ENCODE measurements around the gene FAM217B. TPM values are rescaled to one million over a fixed set of nuclear protein-coding genes. Genes with fewer than 3 reads are reported as not detected.
A peak's percentile ranks its signal among the peaks of the same experiment; 100 is the strongest.

FAM217B gene
- total RNA-seq, 1 donor from 2014 or later: 11.5 TPM

DNA sequence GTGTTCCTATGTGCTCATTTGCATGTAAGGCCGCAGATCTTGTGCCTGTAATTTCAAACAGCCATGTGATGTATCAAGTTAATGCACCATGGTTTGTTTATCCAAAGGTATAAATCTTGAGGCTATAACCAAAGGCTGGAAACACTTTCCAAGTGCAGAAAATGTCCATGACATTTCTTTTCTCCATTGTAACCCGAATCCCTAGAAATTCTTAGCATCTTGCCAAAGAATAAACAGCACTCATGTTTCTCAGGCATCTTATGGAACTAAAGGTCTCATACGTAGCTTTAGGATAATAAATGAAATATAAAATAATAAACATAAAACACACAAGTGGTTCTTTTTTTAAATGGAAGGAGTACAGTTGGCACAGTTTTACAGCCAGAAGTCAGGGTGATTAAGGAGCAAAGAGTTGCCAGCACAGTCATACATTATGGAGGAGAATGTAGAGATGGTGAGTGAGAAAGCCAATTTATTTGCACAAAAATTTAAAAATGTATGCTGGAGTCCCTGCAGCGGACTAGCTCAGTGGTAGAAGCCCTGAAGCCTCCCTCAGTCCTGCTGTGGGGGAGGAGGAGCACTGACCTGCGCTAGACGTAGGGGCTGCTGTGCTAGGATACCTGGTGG, 36.1 kb downstream of the FAM217B start:
- peak; percentile 78 for DNase-seq

DNA sequence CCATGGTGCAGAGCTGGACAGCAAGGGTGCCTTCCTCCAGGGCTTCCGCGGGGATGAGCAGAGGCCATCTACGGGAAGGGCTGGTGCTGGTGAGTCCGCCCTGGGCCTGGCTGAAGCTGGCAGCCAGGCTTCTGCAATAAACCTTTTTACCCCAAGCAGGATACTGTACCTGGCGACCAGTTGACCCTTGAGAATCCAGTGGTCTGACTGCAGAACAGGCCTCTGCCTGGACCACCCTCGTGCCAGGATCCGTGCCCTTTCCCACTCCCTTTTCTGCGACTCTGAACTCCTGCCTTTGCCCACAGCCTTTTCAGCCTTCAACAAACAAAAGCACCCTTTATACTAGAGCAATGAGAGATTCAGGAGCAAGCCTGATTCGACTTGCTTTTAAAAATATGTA, 36.9 kb downstream of the FAM217B start:
- DNase-seq: no peak

GRCh38 chr20:59983076-59983475, 42.9 kb downstream of the FAM217B start:
- DNase-seq: no peak

DNA sequence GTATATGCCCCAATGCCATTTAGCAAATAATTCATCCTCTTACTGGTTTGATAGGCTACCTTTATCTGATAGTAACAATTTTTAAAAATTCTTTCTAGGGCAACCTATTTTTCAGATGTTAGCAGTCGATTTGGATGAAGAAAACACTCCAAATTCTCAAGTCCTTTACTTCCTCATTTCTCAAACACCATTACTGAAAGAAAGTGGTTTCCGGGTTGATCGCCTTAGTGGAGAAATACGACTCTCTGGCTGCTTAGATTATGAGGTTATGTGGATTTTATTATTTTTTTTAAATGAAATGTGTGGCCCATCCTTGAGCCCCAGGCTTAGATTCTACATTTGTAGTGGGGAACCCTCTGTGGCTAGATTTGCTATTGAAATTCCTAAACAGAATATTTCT, 44.4 kb downstream of the FAM217B start:
- no peak for DNase-seq

- DNase-seq: no peak
Observed at GRCh38 chr20:59985164-59985563, 45.0 kb downstream of the FAM217B start.

- DNase-seq: no peak
Observed at GRCh38 chr20:59985864-59986263, 45.7 kb downstream of the FAM217B start.

- no peak for DNase-seq
Observed at GRCh38 chr20:59987135-59987534, 46.9 kb downstream of the FAM217B start.

- no peak for DNase-seq
Observed at GRCh38 chr20:59988141-59988540, 48.0 kb downstream of the FAM217B start.

DNA sequence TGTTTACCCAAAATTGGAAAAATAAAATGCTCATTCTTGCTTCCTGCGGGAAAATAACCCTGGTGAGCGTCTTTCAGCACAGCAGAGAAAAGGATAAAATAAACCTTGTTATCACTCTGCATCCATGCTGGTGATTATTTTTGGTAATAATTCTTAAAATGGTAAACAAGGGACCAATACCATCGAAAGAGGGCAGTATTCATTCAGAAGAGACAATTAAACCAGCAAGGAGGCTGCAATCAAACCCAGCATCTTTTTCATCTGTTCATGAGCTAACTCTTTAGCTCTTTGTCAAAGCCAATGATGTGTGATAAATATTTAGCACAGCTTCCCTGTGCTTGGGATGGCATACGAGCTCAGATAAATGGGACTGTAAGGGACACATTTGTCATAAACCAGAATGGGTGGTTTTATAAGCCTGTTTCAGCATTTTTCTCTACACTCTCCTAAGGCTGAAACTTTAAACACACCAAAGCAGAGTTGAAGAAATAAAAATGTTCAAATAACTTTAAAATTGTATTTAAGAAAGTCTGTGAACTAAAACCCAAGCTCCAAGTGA, 52.4 kb downstream of the FAM217B start:
- no peak for DNase-seq

- DNase-seq: no peak
Observed at GRCh38 chr20:59993736-59994430, 53.7 kb downstream of the FAM217B start.

GRCh38 chr20:59994697-59995122, 54.5 kb downstream of the FAM217B start:
- DNase-seq: peak; percentile 90

DNA sequence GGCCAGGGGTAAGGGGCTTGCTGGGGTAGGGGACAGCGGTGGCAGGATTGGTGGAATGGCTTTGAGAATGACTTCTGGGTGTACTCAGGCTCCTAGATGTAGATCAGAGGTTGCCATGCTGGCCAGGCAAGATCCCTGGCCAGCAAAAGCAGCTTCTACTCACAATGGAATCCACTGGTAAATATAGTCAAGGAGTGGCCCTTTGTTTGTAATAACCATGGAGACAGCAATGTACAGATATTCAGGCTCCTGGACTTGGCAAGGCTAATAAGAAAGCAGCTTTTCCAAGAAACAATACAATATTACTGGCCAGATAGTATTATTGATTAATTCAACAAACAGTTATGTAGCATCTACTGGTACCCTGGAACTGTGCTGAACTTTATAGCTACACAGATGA, 55.9 kb downstream of the FAM217B start:
- DNase-seq: no peak

- DNase-seq: no peak
Observed at GRCh38 chr20:59997896-59998295, 57.7 kb downstream of the FAM217B start.

Other genes with a start within 250 kb of the FAM217B start
- 6.6 TPM for gene SYCP2, start 6.8 kb upstream of the FAM217B start, total RNA-seq
- gene PPP1R3D, start 84 bp upstream of the FAM217B start, total RNA-seq: 7.5 TPM
- gene CDH26, start 18.0 kb downstream of the FAM217B start, total RNA-seq: 3.4 TPM